GM18858 (cell line): ENCODE results near the gene TMCC2.

Source experiments
- ATAC-seq: cut with Tn5 transposase; IDR thresholded peaks from one replicate; pipeline ENCODE4 v1.9.1; 2021; ENCODE audit not compliant: unreplicated experiment

TMCC2 gene

GRCh38 chr1:205239078-205239477, 11.3 kb downstream of the TMCC2 start:
- ATAC-seq: no peak

- ATAC-seq: no peak
Measured at GRCh38 chr1:205240118-205240517, 12.4 kb downstream of the TMCC2 start.

GRCh38 chr1:205240569-205240968, 12.8 kb downstream of the TMCC2 start:
- no peak for ATAC-seq

- ATAC-seq: no peak
Measured at GRCh38 chr1:205241366-205242030, 13.8 kb downstream of the TMCC2 start.

- no peak for ATAC-seq
Measured at GRCh38 chr1:205243350-205244191, 15.8 kb downstream of the TMCC2 start.

- no peak for ATAC-seq
Measured at GRCh38 chr1:205244384-205244783, 16.6 kb downstream of the TMCC2 start.

- ATAC-seq: no peak
Measured at GRCh38 chr1:205245096-205245495, 17.4 kb downstream of the TMCC2 start.

- ATAC-seq: no peak
Measured at GRCh38 chr1:205246351-205247119, 18.8 kb downstream of the TMCC2 start.

GRCh38 chr1:205247130-205247921, 19.6 kb downstream of the TMCC2 start:
- ATAC-seq: no peak

GRCh38 chr1:205248793-205249601, 21.3 kb downstream of the TMCC2 start:
- ATAC-seq: no peak

GRCh38 chr1:205249651-205250050, 21.9 kb downstream of the TMCC2 start:
- ATAC-seq: no peak

GRCh38 chr1:205250699-205251098, 23.0 kb downstream of the TMCC2 start:
- no peak for ATAC-seq

- ATAC-seq: no peak
Measured at GRCh38 chr1:205251576-205251975, 23.8 kb downstream of the TMCC2 start.

- ATAC-seq: no peak
Measured at GRCh38 chr1:205255941-205256780, 28.4 kb downstream of the TMCC2 start.

- ATAC-seq: no peak
Measured at GRCh38 chr1:205256951-205257625, 29.3 kb downstream of the TMCC2 start.

- no peak for ATAC-seq
Measured at GRCh38 chr1:205257735-205258134, 30.0 kb downstream of the TMCC2 start.

GRCh38 chr1:205258261-205258691, 30.5 kb downstream of the TMCC2 start:
- ATAC-seq: no peak

GRCh38 chr1:205258719-205259118, 31.0 kb downstream of the TMCC2 start:
- no peak for ATAC-seq
